ENCODE measurements around the gene NSF. TPM values are rescaled to one million over a fixed set of nuclear protein-coding genes. Genes with fewer than 3 reads are reported as not detected.

NSF gene
- total RNA-seq, 1 donor from 2014 or later = 57.0 TPM

DNA sequence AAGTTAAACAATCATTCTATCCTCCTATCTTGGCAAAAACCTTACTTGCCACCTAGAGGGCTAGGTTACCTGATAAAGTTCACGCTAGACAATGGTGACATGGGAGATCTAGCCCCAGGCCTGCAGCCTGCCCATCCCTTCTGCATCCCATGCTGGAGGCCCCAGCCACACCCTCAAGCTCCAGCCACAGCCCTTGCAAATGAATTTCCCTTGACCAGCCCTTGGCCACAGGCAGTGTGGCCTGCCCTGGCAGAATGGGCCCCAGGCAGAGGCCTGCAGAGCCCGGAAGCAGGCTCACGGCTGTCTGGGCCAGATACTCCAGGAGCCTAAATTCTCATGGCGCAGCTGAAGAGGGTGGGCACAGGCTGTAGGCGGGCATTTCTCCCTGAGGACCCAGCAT is 213.1 kb downstream of the NSF start:
- Mint-ChIP-seq H3K9me3 (ENCODE audit: unreplicated experiment) (peaks cover 5% of the 10 kb centered on the region), H3K4me3 (ENCODE audit: unreplicated experiment) (no peak overlapping the region), H3K27ac (ENCODE audit: unreplicated experiment) (no peak overlapping the region), H3K4me1 (ENCODE audit: low read depth, unreplicated experiment) (no peaks in the 10 kb centered on the region), H3K36me3 (ENCODE audit: unreplicated experiment) (no peaks in the 10 kb centered on the region), H3K27me3 (ENCODE audit: unreplicated experiment) (peaks cover 2% of the 10 kb centered on the region)
- DNase-seq = no peak
- TF ChIP-seq, protein P1, sequence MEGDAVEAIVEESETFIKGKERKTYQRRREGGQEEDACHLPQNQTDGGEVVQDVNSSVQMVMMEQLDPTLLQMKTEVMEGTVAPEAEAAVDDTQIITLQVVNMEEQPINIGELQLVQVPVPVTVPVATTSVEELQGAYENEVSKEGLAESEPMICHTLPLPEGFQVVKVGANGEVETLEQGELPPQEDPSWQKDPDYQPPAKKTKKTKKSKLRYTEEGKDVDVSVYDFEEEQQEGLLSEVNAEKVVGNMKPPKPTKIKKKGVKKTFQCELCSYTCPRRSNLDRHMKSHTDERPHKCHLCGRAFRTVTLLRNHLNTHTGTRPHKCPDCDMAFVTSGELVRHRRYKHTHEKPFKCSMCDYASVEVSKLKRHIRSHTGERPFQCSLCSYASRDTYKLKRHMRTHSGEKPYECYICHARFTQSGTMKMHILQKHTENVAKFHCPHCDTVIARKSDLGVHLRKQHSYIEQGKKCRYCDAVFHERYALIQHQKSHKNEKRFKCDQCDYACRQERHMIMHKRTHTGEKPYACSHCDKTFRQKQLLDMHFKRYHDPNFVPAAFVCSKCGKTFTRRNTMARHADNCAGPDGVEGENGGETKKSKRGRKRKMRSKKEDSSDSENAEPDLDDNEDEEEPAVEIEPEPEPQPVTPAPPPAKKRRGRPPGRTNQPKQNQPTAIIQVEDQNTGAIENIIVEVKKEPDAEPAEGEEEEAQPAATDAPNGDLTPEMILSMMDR (IDR thresholded peaks at IDR 0.05; ENCODE audit: partially characterized antibody, unreplicated experiment) = no peak

DNA sequence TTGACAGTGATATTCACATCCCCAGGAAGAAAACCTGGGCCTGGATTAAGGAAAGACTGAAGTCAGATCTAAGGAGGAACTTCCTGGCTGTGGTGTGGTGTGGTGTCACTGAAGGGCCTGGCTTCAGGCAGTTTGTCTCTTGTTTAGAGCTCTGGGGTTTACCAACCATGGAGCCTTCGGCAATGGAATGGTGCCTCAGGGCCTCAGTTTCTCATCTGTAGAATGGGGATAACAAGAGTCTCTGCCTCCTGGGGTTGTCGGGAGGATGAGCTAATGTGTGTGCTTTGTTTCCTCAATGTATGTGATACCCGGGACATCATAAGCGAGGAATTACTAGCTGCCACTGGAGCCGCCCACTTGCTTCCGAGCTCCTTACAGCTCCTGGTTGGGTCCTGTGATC is 215.3 kb downstream of the NSF start:
- TF ChIP-seq, protein P1 (IDR thresholded peaks at IDR 0.05; ENCODE audit: partially characterized antibody, unreplicated experiment) = no peak
- no peak for DNase-seq
- H3K27ac Mint-ChIP-seq (ENCODE audit: unreplicated experiment) = no peak overlapping the region
- H3K27me3 Mint-ChIP-seq (ENCODE audit: unreplicated experiment) = no peaks in the 10 kb centered on the region
- H3K4me1 Mint-ChIP-seq (ENCODE audit: low read depth, unreplicated experiment) = peaks cover 2% of the 10 kb centered on the region
- H3K36me3 Mint-ChIP-seq (ENCODE audit: unreplicated experiment) = no peaks in the 10 kb centered on the region
- no peak overlapping the region for H3K4me3 Mint-ChIP-seq (ENCODE audit: unreplicated experiment)
- peaks cover 2% of the 10 kb centered on the region for H3K9me3 Mint-ChIP-seq (ENCODE audit: unreplicated experiment)

Other genes with a start within 250 kb of the NSF start
- 15.3 TPM for gene ARL17B, start 228.9 kb upstream of the NSF start, total RNA-seq (ENCODE audit: unreplicated experiment)
- 29.2 TPM for gene LRRC37A2, start 78.2 kb upstream of the NSF start, total RNA-seq (ENCODE audit: unreplicated experiment)
- gene ARL17A, start 11.0 kb upstream of the NSF start, total RNA-seq (ENCODE audit: unreplicated experiment) = 16.5 TPM
- 1.7 TPM for gene WNT3, start 228.0 kb downstream of the NSF start, total RNA-seq (ENCODE audit: unreplicated experiment)

Measured in glutamatergic neuron (in vitro differentiated cells).